AG20443 (cell line): ENCODE results near the gene MAP3K5.
A peak's percentile ranks its signal among the peaks of the same experiment; 100 is the strongest.
"Not testable (repeated sequence)": the region's sequence is repeated elsewhere in the genome, so short reads cannot be mapped to it uniquely, and the experiment has no call there.

ENCODE experiments used
- DNase-seq: peaks from one replicate; pipeline ENCODE4 v3.0.0; 2012; ENCODE audit warnings: low spot score, mixed read lengths

The MAP3K5 gene

DNA sequence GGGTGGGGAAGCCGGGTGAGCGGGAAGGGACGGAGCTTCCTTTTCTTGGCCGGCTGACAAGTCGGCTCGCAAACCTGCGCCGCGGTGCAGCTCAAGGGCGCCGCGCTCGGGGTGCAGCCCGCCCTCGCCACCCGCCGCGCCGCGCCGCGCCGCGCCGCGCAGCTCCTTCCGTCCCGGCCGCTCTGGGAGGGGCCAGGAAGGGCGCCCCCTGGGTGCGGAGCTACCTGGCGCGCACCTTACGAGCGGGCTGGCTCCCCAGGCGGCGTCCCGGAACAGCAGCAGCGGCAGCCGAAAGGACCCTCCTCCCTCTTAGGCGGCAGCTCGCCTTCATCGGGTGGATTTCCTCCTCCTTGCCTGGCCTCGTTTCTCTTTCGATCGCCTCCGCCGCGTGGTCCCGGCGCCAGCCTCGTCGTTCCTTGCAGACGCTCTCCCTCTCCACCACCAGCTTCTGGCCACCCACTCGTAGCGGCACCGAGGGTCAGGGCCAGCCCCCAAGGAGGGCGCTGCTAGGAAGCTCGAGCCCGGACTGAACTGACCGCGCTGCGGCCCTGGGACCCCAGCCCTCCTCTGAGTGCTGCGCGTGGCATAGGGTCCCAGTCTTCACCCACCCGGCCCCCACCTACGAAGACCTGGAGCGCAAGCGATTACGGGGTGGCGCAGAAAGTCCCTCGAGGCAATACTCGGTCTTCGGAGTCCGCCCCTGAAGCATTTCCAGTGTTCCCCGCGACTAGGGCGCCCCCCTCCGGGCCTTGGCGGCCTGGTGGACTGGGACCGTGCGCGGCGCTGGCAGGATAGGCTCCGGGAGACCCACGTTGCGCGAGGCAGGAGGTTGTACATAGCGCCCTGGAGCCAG is at the start of gene MAP3K5:
Gene MAP3K5, minus strand, starts transcription at position 68 of the 853 bp plus-strand sequence. CDS start 320 bp downstream, outside the sequence.
- peak; percentile 90 for DNase-seq

GRCh38 chr6:136840276-136841001 is 48.2 kb upstream of the MAP3K5 start:
- DNase-seq, result no peak

GRCh38 chr6:136831873-136832562 is 39.7 kb upstream of the MAP3K5 start:
- no peak for DNase-seq

- DNase-seq, result no peak
Observed at GRCh38 chr6:136826216-136826615, 33.9 kb upstream of the MAP3K5 start.

DNA sequence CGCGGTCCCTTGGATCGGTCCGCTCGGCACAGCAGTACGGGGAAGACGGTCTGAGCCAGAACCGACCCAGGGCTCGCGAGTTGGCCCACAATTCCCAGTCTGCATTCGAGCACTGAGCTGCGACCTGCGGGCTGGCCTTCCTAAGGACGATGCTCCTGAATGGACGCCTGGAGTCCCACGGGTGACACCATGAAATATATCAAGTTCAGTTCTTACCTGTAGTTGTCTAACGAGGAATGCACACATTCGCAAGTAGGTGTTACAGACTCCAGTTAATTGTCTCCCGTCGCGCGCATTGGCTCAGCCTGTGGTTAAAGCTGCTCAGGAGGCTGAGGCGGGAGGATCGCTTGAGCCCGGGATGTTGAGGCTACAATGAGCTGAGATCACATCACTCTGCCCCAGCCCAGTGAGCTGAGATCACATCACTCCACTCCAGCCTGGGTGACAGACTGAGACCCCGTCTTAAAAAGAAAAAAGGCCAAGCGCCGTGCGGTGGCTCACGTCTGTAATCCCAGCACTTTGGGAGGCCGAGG is 30.9 kb upstream of the MAP3K5 start:
- no peak for DNase-seq

GRCh38 chr6:136822376-136823127 is 30.3 kb upstream of the MAP3K5 start, which contains the start of gene PEX7:
Gene PEX7, plus strand, starts transcription at chr6:136822592. Its CDS starts 74 bp downstream, at chr6:136822666.
- peak; percentile 93 for DNase-seq

DNA sequence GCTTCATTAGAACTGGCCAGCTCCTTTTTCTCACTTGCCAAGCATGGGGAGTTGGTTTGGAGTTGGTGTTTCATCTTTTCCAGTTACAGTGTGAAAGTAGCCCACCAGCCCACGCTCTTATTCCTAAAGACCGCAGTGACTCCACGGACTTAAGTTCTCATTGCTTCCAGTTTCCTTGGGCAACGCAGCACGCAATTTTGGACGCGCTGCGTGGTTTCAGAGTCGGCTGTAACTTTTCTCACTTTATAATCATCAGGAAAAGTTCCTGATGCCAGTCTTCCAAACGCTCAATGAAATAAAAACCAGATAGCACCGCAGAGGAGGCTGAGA is 29.7 kb upstream of the MAP3K5 start:
- peak; percentile 47 for DNase-seq

DNA sequence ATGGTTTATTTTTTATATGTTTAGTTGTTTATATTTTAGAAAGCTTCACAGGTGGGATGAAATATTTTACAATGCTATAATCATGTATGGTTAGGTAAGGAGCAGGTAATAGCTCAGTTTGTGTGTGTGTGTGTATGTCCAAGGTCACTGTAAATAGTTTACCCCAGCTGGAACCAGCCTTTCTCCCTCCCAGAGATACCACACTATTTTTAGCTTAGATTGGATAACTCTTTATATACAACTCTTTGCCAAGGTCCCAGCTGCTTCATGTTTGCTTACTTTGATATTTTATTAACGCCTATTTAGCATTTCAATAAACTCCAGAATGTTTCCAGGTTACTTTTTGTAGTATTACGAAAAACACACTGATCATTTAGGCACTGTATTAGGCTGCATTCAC is 28.3 kb upstream of the MAP3K5 start:
- no peak for DNase-seq

DNA sequence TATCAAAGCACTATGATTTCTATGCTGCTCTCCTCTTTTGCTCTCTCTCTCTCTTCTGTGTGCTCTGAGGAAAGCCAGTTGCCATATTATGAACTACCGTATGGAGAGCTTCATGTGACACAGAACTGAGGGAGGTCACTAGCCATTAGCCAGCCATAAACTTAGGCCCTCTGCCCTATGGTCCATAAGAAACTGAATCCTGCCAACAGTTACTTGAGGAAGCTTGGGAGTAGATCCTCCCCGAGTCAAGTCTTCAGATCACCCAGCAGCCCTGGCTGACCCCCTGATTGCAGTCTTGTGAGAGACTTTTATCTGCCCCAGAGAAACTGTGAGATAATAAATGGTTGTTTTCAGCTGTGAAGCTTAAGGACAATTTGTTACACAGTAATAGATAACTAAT is 24.4 kb upstream of the MAP3K5 start:
- no peak for DNase-seq

DNA sequence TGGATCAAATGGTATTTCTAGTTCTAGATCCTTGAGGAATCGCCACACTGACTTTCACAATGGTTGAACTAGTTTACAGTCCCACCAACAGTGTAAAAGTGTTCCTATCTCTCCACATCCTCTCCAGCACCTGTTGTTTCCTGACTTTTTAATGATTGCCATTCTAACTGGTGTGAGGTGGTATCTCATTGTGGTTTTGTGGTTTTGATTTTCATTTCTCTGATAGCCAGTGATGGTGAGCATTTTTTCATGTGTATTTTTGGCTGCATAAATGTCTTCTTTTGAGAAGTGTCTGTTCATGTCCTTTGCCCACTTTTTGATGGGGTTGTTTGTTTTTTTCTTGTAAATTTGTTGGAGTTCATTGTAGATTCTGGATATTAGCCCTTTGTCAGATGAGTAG is 23.3 kb upstream of the MAP3K5 start:
- not testable (repeated sequence) for DNase-seq

DNA sequence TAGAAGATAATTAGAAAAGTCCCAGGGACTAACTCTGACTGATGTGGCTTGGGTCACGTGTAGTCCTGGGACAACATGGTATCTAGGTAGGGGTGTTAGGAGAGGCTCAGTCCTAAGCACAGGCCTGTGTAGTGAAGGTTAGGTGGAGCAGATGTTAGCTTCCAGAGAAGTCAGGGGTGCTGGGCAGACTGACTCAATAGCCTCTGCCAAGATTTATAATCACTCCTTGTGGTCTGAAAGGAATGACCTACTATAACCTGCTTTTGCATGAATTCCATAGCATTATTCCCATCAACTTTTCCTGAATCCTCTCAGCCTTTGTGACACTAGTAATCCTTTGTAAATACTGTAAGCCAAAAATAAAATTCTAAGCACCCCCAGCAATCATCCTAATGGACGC is 19.9 kb upstream of the MAP3K5 start:
- DNase-seq, result no peak

DNA sequence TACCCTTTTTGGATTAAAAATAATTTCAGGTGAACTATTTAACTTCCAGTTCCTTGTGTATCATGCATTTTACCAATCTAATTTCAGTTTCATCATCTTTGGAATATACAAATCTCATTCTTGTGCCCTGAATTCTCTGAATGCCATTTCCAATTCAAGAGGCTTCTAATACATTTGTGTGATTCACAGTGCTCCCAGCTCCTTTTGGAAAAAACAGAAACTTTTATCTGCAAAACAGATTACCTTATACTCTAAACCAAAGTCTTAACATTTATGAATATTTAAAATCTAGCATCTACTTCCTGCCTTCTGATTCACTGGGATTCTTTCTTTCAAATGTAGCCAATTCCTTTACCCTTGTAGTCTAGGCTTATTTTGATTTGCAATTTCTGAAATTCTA is 19.0 kb upstream of the MAP3K5 start:
- no peak for DNase-seq

DNA sequence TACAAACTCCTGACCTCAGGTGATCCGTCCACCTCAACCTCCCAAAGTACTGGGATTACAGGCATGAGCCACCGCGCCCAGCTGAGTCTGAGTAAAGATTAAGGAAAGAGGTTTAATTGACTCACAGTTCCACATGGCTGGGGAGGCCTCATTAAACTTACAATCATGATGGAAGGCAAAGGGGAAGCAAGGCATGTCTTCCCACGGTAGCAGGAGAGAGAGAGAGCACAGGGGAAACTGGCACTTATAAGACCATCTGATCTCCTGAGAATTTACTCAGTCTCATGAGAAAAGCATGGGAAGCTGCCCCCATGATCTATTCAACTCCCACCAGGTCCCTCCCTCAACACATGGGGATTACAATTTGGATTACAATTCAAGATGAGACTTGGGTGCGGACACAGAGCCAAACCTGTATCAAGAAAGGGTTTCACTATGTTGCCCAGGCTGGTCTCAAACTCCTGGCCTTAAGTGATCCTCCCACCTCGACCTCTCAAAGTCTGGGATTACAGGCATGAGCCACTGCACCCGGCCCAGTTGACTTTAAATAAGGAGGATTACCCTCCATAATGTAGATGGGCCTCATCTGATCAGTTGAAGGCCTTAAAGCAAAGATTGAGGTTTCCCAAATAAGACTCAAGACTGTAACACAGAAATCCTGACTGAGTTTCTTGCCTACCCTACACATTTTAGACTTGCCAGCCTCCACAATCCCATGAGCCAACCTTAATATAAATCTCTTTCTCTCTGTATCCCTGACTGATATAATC is 17.0 kb upstream of the MAP3K5 start:
- DNase-seq, result no peak

GRCh38 chr6:136803608-136804007 is 11.3 kb upstream of the MAP3K5 start:
- DNase-seq, result no peak

DNA sequence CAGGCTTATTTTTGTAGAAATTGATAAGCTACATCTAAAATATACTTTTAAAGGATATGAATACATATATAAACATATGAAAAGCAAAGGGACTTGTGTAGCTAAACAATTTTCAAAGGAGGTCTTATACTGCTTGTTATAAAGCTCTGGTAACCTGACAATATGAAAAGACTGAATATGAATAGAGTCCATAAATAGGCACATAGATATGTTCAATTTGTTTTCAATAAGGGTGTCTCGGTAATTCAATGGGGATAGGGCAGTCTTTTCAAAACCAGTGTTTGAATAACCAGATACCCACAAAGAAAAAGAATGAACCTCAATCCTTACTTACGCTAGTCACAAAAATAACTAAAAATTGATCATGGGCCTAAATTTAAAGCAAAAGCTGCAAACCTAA is 9.3 kb upstream of the MAP3K5 start:
- no peak for DNase-seq

- DNase-seq, result no peak
Observed at GRCh38 chr6:136798044-136798443, 5.8 kb upstream of the MAP3K5 start.

GRCh38 chr6:136795996-136796395 is 3.7 kb upstream of the MAP3K5 start:
- DNase-seq, result no peak

DNA sequence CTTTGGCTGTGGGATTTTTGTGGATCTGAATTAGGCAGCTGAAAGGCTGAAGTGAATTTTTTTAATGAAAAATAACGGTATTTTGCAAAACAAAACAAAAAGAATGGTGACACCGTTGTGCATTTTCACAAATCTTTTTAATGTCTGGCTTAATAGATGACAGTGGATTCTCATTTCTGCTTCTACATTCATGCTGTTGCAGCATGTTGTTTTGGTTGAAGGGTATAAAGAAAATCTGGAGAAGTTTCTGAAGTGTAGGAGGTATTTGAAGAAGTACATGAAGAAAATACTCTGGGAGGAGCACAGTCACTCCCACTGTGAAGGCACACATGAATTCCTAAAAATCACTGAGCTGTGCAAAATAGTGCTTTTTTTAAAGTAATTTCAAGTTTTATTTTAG is 3.1 kb upstream of the MAP3K5 start:
- no peak for DNase-seq

GRCh38 chr6:136793363-136793762 is 1.1 kb upstream of the MAP3K5 start:
- no peak for DNase-seq

DNA sequence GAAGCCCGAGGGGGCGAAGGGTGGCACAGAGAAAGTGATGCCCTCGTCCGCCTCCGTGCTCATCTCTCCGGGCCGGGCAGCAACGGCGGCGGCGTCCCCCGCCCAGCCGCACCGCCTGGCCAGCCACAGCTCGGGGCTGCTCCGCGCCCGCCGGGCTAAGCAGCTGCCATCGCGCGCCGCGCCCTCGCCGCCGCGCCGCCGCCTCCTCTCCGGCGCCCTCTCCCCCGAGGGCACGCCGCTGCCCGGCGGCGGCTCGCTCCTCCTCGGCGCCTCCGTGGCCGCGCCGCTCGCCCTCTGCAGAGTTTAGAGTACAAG is 225 bp downstream of the MAP3K5 start:
- peak; percentile 70 for DNase-seq
